ENCODE measurements around the gene RPS19.

- TF ChIP-seq CTCF (IDR thresholded peaks at IDR 0.05; ENCODE audit: low read depth, low read length, missing input control) (no peak), MAX (IDR thresholded peaks at IDR 0.05) (no peak), GABPA (IDR thresholded peaks at IDR 0.05 in 1 of 2, conservative IDR thresholded peaks at IDR 0.05 in 1 of 2) (no peak), EGR1 (IDR thresholded peaks at IDR 0.05; ENCODE audit: low read depth in 2 of 2) (no peak), RAD21 (IDR thresholded peaks at IDR 0.05) (no peak), ZBTB33 (IDR thresholded peaks at IDR 0.05) (no peak), REST (IDR thresholded peaks at IDR 0.05) (no peak), RXRA (IDR thresholded peaks at IDR 0.05) (no peak)
These were observed 11.7 kb downstream of the RPS19 start for GRCh38 chr19:41871573-41872383.
